HepG2 (cell line): ENCODE measurements around the gene KMT2E. TPM values are rescaled to one million over a fixed set of nuclear protein-coding genes. Genes with fewer than 3 reads are reported as not detected.
A peak's percentile ranks its signal among the peaks of the same experiment; 100 is the strongest.

Source experiments
- ARNTL ChIP-seq: sonication (generic); formaldehyde crosslinking; IDR thresholded peaks from 2 replicates; pipeline ENCODE4 v1.4.0; 2020; ENCODE audit warnings: mild to moderate bottlenecking, missing genetic modification reagents
- EEA1 ChIP-seq: sonication (generic); formaldehyde crosslinking; IDR thresholded peaks from 2 replicates; pipeline ENCODE4 v1.5.1; 2020; ENCODE audit warnings: mild to moderate bottlenecking, missing genetic modification reagents, borderline replicate concordance
- ELF4 ChIP-seq: sonication (generic); formaldehyde crosslinking; IDR thresholded peaks from 2 replicates; pipeline ENCODE4 v1.5.0; 2020; ENCODE audit warnings: missing genetic modification reagents, mild to moderate bottlenecking, moderate library complexity, borderline replicate concordance
- HOXA5 ChIP-seq: sonication (generic); formaldehyde crosslinking; IDR thresholded peaks from 2 replicates; pipeline ENCODE4 v1.4.0; 2020; ENCODE audit warnings: missing genetic modification reagents
- KMT2B ChIP-seq: IDR thresholded peaks from 2 replicates; pipeline ENCODE4 v1.6.1; 2016; ENCODE audit warnings: missing genetic modification reagents, missing compliant biosample characterization
- MEF2D ChIP-seq: sonication (generic); formaldehyde crosslinking; IDR thresholded peaks from 2 replicates; pipeline ENCODE4 v1.5.1; 2020; ENCODE audit warnings: mild to moderate bottlenecking, missing genetic modification reagents
- MTF2 ChIP-seq: sonication (generic); formaldehyde crosslinking; IDR thresholded peaks from 2 replicates; pipeline ENCODE4 v1.5.0; 2020; ENCODE audit warnings: missing genetic modification reagents, borderline replicate concordance
- POLR2G ChIP-seq: fragments of 200-400 bp; formaldehyde crosslinking; IDR thresholded peaks from 2 replicates; pipeline ENCODE4 v1.6.1; 2018; ENCODE audit warnings: mild to moderate bottlenecking, low read depth, low read length, moderate library complexity
- RBFOX2 ChIP-seq: fragments of 200-400 bp; formaldehyde crosslinking; IDR thresholded peaks from 2 replicates; pipeline ENCODE4 v1.6.1; 2017; ENCODE audit warnings: low read depth, mild to moderate bottlenecking, low read length
- RFX5 ChIP-seq: IDR thresholded peaks from 2 replicates; pipeline ENCODE4 v1.6.1; 2011; ENCODE audit warnings: low read depth, low read length, improper control_type of control experiment
- SUZ12 ChIP-seq: fragments of 150-350 bp; IDR thresholded peaks from 2 replicates; pipeline ENCODE4 v1.6.1; 2014; ENCODE audit warnings: low read depth, low read length
- THAP11 ChIP-seq: IDR thresholded peaks from 2 replicates; pipeline ENCODE4 v1.6.1; 2016; ENCODE audit warnings: missing biosample characterization, missing genetic modification reagents
- ZBTB20 ChIP-seq: sonication (generic); formaldehyde crosslinking; IDR thresholded peaks from 2 replicates; pipeline ENCODE4 v1.8.1; 2023; ENCODE audit warnings: missing genetic modification reagents, low read depth, mild to moderate bottlenecking, borderline replicate concordance
- ZHX1 ChIP-seq: sonication (generic); formaldehyde crosslinking; IDR thresholded peaks from 2 replicates; pipeline ENCODE4 v1.8.1; 2022; ENCODE audit warnings: low read depth, mild to moderate bottlenecking, missing genetic modification reagents
- ZHX2 ChIP-seq, 2 experiments: sonication (generic) in 1 of 2; formaldehyde crosslinking in 1 of 2; IDR thresholded peaks; 2 replicates each; pipeline versions ENCODE4 v1.6.1 to v1.9.0; 2014 to 2022; ENCODE audit warnings: antibody characterized with exemption in 1 of 2, borderline replicate concordance in 1 of 2, inconsistent platforms in 1 of 2, low read depth in 1 of 2, missing genetic modification reagents in 1 of 2
- ZNF234 ChIP-seq: sonication (generic); formaldehyde crosslinking; conservative IDR thresholded peaks from 2 replicates; pipeline ENCODE4 v1.5.1; 2020; ENCODE audit warnings: mild to moderate bottlenecking, missing genetic modification reagents
- ZNF446 ChIP-seq: sonication (generic); formaldehyde crosslinking; IDR thresholded peaks from 2 replicates; pipeline ENCODE4 v1.5.0; 2020; ENCODE audit warnings: mild to moderate bottlenecking, missing genetic modification reagents
- ZNF451 ChIP-seq: sonication (generic); formaldehyde crosslinking; IDR thresholded peaks from 2 replicates; pipeline ENCODE4 v1.5.0; 2020; ENCODE audit warnings: mild to moderate bottlenecking, missing genetic modification reagents
- ZNF503 ChIP-seq: sonication (generic); formaldehyde crosslinking; IDR thresholded peaks from 2 replicates; pipeline ENCODE4 v1.4.0; 2020; ENCODE audit warnings: missing genetic modification reagents
- polyA plus RNA-seq, 8 experiments: library from polyadenylated mRNA; depleted of rRNA in 3 of 8; stranded (reverse) in 7 of 8; unstranded in 1 of 8; fragments of >200 nt; fragmentation: Illumina TruSeq in 4 of 8; extraction: Trizol in 4 of 8; gene quantifications; 2 replicates each; pipeline versions ENCODE4 v1.2.1 to v1.2.3, GENCODE V29; 2011 to 2016; ENCODE audit warnings: low read depth in 4 of 8, missing spikeins in 1 of 8, mixed read lengths in 1 of 8; ENCODE audit not compliant: insufficient read depth in 1 of 8
- total RNA-seq, 5 experiments: library from RNA; depleted of rRNA; stranded (reverse); fragments of >200 nt; fragmentation: Illumina TruSeq; extraction: Trizol; gene quantifications; 2 replicates each; pipeline ENCODE4 v1.2.3, GENCODE V29; 2016; ENCODE audit warnings: low read depth in 1 of 5

KMT2E gene
- total and polyA plus RNA-seq, 2 of the 13 experiments (the other 11 are each of a cell fraction or from before 2014, with no cell fraction given), result 6.3 to 24.4 TPM

GRCh38 chr7:105014693-105015389 lies 836 bp downstream of the KMT2E start (continued):
- TF ChIP-seq MEF2D (no peak), SUZ12 (no peak), HOXA5 (CRISPR knock-in tag) (no peak), ZNF446 (CRISPR knock-in tag) (0 out of 2 replicates have a peak, but pooled peaks have one; percentile 13), RBFOX2 (no peak), ZNF503 (0 out of 2 replicates have a peak, but pooled peaks have one; percentile 50), RFX5 (no peak), EEA1 (no peak), ZNF234 (CRISPR knock-in tag) (no peak), KMT2B (CRISPR knock-in tag) (no peak), POLR2G (peak; percentile 28; the same call in 1 of the 2 replicates), MTF2 (CRISPR knock-in tag) (no peak), ELF4 (CRISPR knock-in tag) (no peak), ARNTL (CRISPR knock-in tag) (no peak), ZHX2 (IDR thresholded peaks at IDR 0.05; ENCODE audit: low read depth) (no peak), ZHX2 (CRISPR knock-in tag; IDR thresholded peaks at IDR 0.05; ENCODE audit: borderline replicate concordance) (no peak), ZHX1 (no peak), THAP11 (CRISPR knock-in tag) (0 out of 2 replicates have a peak, but pooled peaks have one; percentile 8), ZNF451 (no peak), ZBTB20 (CRISPR knock-in tag) (no peak)
